WTC11 (cell line): ENCODE measurements around the gene CCDC191. TPM values are rescaled to one million over a fixed set of nuclear protein-coding genes. Genes with fewer than 3 reads are reported as not detected.

ENCODE experiments used
- ATAC-seq: fragments of 200-7000 bp; cut with Tn5 transposase; 2 replicates; pipeline ENCODE4 v1.10.0; 2021; ENCODE audit warnings: mild to moderate bottlenecking, moderate library complexity
- CTCF ChIA-PET: fragments of 300-600 bp; sonication (Branson Sonifier 250); formaldehyde crosslinking; loops from one replicate; lab custom pipeline; 2021; ENCODE audit warnings: antibody characterized with exemption; lab: Charles Lee
- POLR2A ChIA-PET: fragments of 350-600 bp; sonication (Branson Sonifier 250); formaldehyde crosslinking; loops from one replicate; lab custom pipeline; 2021; ENCODE audit warnings: antibody characterized with exemption; lab: Charles Lee
- DNase-seq: peaks from one replicate; pipeline ENCODE4 v3.0.0; 2021; ENCODE audit warnings: low spot score
- H3K27ac Mint-ChIP-seq: 2 replicates; pipeline ENCODE4 v1.8.0; 2021; ENCODE audit warnings: mixed read lengths
- H3K27me3 Mint-ChIP-seq: 2 replicates; pipeline ENCODE4 v1.8.0; 2021; ENCODE audit warnings: low read depth, mild to moderate bottlenecking, moderate library complexity, mixed read lengths
- H3K36me3 Mint-ChIP-seq: 2 replicates; pipeline ENCODE4 v1.8.0; 2021; ENCODE audit warnings: mixed read lengths
- H3K4me1 Mint-ChIP-seq: 2 replicates; pipeline ENCODE4 v1.8.0; 2022; ENCODE audit warnings: mixed read lengths
- H3K4me3 Mint-ChIP-seq: 2 replicates; pipeline ENCODE4 v1.8.0; 2021; ENCODE audit warnings: mild to moderate bottlenecking, moderate library complexity, mixed read lengths
- H3K9me3 Mint-ChIP-seq: 2 replicates; pipeline ENCODE4 v1.8.0; 2021; ENCODE audit warnings: mixed read lengths
- ATF1 ChIP-seq: sonication (generic); formaldehyde crosslinking; IDR thresholded peaks from 2 replicates; pipeline ENCODE4 v1.8.1; 2023; ENCODE audit warnings: mild to moderate bottlenecking, moderate library complexity, missing genetic modification reagents
- ELF4 ChIP-seq: sonication (generic); formaldehyde crosslinking; IDR thresholded peaks from 2 replicates; pipeline ENCODE4 v1.8.1; 2022; ENCODE audit warnings: low read depth, mild to moderate bottlenecking, moderate library complexity, missing genetic modification reagents
- ESRRA ChIP-seq: sonication (generic); formaldehyde crosslinking; IDR thresholded peaks from 2 replicates; pipeline ENCODE4 v1.8.1; 2022; ENCODE audit warnings: mild to moderate bottlenecking, missing genetic modification reagents, borderline replicate concordance
- GABPB1 ChIP-seq: sonication (generic); formaldehyde crosslinking; IDR thresholded peaks from 2 replicates; pipeline ENCODE4 v1.8.1; 2023; ENCODE audit warnings: mild to moderate bottlenecking, missing genetic modification reagents
- IRF2 ChIP-seq: sonication (generic); formaldehyde crosslinking; IDR thresholded peaks from 2 replicates; pipeline ENCODE4 v1.8.0; 2022; ENCODE audit warnings: low read depth, missing genetic modification reagents, borderline replicate concordance
- JUN ChIP-seq: sonication (generic); formaldehyde crosslinking; IDR thresholded peaks from 2 replicates; pipeline ENCODE4 v1.8.0; 2023; ENCODE audit warnings: mild to moderate bottlenecking, missing genetic modification reagents
- KAT7 ChIP-seq: sonication (generic); formaldehyde crosslinking; IDR thresholded peaks from 2 replicates; pipeline ENCODE4 v1.8.1; 2023; ENCODE audit warnings: missing genetic modification reagents, mild to moderate bottlenecking, borderline replicate concordance
- NFE2L1 ChIP-seq: sonication (generic); formaldehyde crosslinking; IDR thresholded peaks from 2 replicates; pipeline ENCODE4 v1.8.1; 2023; ENCODE audit warnings: missing genetic modification reagents
- SMAD3 ChIP-seq: sonication (generic); formaldehyde crosslinking; IDR thresholded peaks from 2 replicates; pipeline ENCODE4 v1.8.0; 2022; ENCODE audit warnings: missing genetic modification reagents, mild to moderate bottlenecking, borderline replicate concordance
- SMAD4 ChIP-seq: sonication (generic); formaldehyde crosslinking; IDR thresholded peaks from 2 replicates; pipeline ENCODE4 v1.8.0; 2022; ENCODE audit warnings: mild to moderate bottlenecking, missing genetic modification reagents
- ZNF396 ChIP-seq: fragments of 250-450 bp; sonication (Bioruptor Pico); IDR thresholded peaks from 2 replicates; pipeline ENCODE4 v1.8.0; 2021; ENCODE audit warnings: mild to moderate bottlenecking, moderate library complexity, borderline replicate concordance
- ZNF423 ChIP-seq: fragments of 250-450 bp; sonication (Bioruptor Pico); IDR thresholded peaks from 2 replicates; pipeline ENCODE4 v2.1.2; 2022; ENCODE audit warnings: mild to moderate bottlenecking, moderate library complexity
- total RNA-seq: library from RNA; stranded (reverse); gene quantifications from 3 replicates; pipeline ENCODE4 v1.2.3, GENCODE V29; 2021
- TF ChIP-seq, protein P1 (sequence below): sonication (generic); formaldehyde crosslinking; IDR thresholded peaks from 2 replicates; pipeline ENCODE4 v1.8.1; 2023; ENCODE audit warnings: mild to moderate bottlenecking, moderate library complexity, missing genetic modification reagents
- TF ChIP-seq, protein P2 (sequence below): sonication (generic); formaldehyde crosslinking; IDR thresholded peaks from 2 replicates; pipeline ENCODE4 v1.8.1; 2022; ENCODE audit warnings: low read depth, mild to moderate bottlenecking, moderate library complexity, missing genetic modification reagents, borderline replicate concordance
- TF ChIP-seq, protein P3 (sequence below): sonication (generic); formaldehyde crosslinking; IDR thresholded peaks from 2 replicates; pipeline ENCODE4 v1.8.1; 2022; ENCODE audit warnings: missing genetic modification reagents, borderline replicate concordance
- TF ChIP-seq, protein P4 (sequence below): sonication (generic); formaldehyde crosslinking; conservative IDR thresholded peaks from 2 replicates; pipeline ENCODE4 v1.8.1; 2022; ENCODE audit warnings: mild to moderate bottlenecking, missing genetic modification reagents
- TF ChIP-seq, protein P5 (sequence below): sonication (generic); formaldehyde crosslinking; IDR thresholded peaks from 2 replicates; pipeline ENCODE4 v1.8.1; 2023; ENCODE audit warnings: mild to moderate bottlenecking, missing genetic modification reagents
- TF ChIP-seq, protein P6 (sequence below): fragments of 250-450 bp; sonication (Bioruptor Pico); IDR thresholded peaks from 2 replicates; pipeline ENCODE4 v1.9.0; 2021; ENCODE audit warnings: mild to moderate bottlenecking

The CCDC191 gene
- total RNA-seq, 1 experiment from 2014 or later = 1.6 TPM

DNA sequence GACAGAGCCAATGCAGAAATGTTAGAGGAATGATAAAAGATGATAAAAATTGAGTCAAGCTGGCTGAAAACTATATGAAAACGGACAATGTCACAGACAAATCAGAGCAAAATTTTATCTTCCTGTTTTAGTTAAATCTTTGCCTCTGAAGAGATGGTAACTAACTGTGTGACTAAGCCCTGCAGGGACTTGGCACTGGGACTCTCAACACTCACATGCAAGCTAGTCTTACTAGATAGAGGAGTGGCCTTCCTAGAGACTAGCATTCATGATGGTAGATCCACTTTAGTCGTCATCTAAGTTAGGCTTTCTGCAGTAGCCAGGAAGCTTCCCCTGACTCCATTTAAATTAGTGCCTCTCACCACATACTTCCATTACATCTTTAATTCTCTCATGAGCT, 4.1 kb downstream of the CCDC191 start (continued):
- TF ChIP-seq, protein P1, sequence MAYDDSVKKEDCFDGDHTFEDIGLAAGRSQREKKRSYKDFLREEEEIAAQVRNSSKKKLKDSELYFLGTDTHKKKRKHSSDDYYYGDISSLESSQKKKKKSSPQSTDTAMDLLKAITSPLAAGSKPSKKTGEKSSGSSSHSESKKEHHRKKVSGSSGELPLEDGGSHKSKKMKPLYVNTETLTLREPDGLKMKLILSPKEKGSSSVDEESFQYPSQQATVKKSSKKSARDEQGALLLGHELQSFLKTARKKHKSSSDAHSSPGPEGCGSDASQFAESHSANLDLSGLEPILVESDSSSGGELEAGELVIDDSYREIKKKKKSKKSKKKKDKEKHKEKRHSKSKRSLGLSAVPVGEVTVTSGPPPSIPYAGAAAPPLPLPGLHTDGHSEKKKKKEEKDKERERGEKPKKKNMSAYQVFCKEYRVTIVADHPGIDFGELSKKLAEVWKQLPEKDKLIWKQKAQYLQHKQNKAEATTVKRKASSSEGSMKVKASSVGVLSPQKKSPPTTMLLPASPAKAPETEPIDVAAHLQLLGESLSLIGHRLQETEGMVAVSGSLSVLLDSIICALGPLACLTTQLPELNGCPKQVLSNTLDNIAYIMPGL (CRISPR knock-in tag) = no peak

DNA sequence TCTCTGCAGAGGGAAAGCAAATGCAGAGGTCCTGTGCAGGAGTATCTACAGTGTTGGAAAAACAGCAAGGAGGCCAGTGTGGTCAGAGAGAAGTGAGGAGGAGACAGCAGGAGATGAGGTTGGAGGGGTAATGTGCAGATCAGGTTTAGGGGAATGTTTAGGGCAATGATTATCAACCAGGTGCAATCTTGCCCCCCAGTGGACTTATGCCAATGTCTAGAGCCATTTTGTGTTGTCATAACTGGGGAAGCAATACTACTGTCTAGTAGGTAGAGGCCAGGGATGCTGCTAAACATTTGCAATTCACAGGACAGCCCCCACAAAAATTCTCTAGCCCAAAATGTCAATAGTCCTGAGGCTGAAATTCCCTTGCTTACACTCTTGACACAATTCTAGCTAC, 13.1 kb downstream of the CCDC191 start:
- Mint-ChIP-seq H3K27me3 (peaks cover 5% of the 10 kb centered on the region), H3K27ac (no peak overlapping the region), H3K36me3 (no peaks in the 10 kb centered on the region), H3K4me3 (no peak overlapping the region), H3K4me1 (no peaks in the 10 kb centered on the region), H3K9me3 (peaks cover 3% of the 10 kb centered on the region)
- DNase-seq (no peak), ATAC-seq (no peak)
- ChIA-PET POLR2A (no interaction called here), CTCF (no interaction called here)
- no peak for TF ChIP-seq ZNF423
- TF ChIP-seq, protein P2, sequence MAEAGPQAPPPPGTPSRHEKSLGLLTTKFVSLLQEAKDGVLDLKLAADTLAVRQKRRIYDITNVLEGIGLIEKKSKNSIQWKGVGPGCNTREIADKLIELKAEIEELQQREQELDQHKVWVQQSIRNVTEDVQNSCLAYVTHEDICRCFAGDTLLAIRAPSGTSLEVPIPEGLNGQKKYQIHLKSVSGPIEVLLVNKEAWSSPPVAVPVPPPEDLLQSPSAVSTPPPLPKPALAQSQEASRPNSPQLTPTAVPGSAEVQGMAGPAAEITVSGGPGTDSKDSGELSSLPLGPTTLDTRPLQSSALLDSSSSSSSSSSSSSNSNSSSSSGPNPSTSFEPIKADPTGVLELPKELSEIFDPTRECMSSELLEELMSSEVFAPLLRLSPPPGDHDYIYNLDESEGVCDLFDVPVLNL (CRISPR knock-in tag) = no peak
- TF ChIP-seq, protein P1 (CRISPR knock-in tag) = no peak
- no peak for TF ChIP-seq IRF2 (CRISPR knock-in tag)
- TF ChIP-seq ESRRA (CRISPR knock-in tag) = no peak

DNA sequence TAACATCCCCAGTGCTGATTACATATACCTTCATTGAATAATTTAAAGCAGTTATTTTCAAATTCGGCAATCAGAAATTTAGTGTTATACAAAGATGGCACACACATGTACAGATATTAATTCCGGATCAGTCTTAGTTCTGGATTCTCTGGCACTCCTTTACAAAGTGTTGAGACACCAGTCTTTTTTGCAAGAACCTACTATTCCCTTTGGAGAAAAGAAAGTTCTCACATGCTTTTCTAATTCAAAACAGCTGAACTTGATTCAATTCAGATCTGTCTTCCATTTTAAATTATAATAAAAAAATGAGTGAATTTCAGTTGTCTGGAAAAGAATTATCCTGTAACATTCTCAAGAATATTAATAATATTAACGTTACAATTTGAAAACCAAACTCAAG, 20.4 kb downstream of the CCDC191 start:
- Mint-ChIP-seq H3K27me3 (no peaks in the 10 kb centered on the region), H3K4me3 (no peak overlapping the region), H3K4me1 (peaks cover 7% of the 10 kb centered on the region), H3K36me3 (no peaks in the 10 kb centered on the region)
- TF ChIP-seq GABPB1 (CRISPR knock-in tag) = no peak
- TF ChIP-seq, all 79 proteins: peak for 0
- ATAC-seq (no peak), DNase-seq (no peak)
- Mint-ChIP-seq H3K27ac (no peak overlapping the region), H3K9me3 (peaks cover 3% of the 10 kb centered on the region)
- CTCF ChIA-PET = no interaction called here
- POLR2A ChIA-PET = no interaction called here

DNA sequence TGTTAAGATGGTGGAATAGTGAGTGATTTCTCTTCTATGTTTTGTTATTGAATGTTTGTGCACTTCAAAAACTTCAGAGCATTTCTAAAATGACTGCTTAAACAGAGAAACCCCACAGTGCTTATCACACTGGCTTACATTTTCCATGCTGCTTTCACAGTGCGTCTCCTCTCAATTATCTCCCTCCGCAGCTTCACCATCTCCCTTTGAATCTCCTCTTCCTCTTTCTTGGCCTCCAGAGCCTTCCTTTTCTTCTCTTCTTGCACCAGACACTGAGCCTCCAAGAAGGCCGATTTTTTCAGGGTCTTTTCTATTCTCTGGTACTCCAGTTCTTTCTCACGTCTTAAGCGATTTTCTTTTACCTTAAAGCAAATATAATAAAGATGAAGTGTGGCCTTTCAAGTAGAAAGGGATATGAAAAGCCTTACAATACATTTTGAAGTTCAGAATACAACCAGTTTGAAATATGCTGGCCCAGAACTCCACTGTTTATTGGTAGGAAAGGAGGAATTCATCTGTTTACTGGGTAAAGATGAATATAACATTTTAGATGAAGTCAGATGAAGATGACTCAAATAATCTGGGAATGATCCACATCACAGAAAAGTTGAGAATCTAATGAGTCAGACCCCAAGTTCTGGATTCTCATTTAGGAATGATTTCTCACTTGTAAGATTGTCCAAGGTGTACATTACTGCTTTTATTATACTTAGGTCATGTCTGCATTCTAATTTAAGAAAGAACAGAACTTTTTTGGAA, 21.4 kb downstream of the CCDC191 start:
- ATAC-seq (no peak), DNase-seq (no peak)
- H3K4me1 Mint-ChIP-seq = peaks cover 14% of the 10 kb centered on the region
- H3K27me3 Mint-ChIP-seq = no peaks in the 10 kb centered on the region
- POLR2A ChIA-PET = no interaction called here
- CTCF ChIA-PET = no interaction called here
- H3K9me3 Mint-ChIP-seq = peaks cover 3% of the 10 kb centered on the region
- no peak overlapping the region for H3K27ac Mint-ChIP-seq
- no peaks in the 10 kb centered on the region for H3K36me3 Mint-ChIP-seq
- H3K4me3 Mint-ChIP-seq = no peak overlapping the region
- TF ChIP-seq JUN (CRISPR knock-in tag) (no peak), NFE2L1 (no peak), ELF4 (CRISPR knock-in tag) (no peak), KAT7 (CRISPR knock-in tag) (no peak), SMAD4 (CRISPR knock-in tag) (no peak), ATF1 (no peak), SMAD3 (CRISPR knock-in tag) (no peak), ZNF396 (CRISPR knock-in tag) (no peak)
- TF ChIP-seq, protein P3, sequence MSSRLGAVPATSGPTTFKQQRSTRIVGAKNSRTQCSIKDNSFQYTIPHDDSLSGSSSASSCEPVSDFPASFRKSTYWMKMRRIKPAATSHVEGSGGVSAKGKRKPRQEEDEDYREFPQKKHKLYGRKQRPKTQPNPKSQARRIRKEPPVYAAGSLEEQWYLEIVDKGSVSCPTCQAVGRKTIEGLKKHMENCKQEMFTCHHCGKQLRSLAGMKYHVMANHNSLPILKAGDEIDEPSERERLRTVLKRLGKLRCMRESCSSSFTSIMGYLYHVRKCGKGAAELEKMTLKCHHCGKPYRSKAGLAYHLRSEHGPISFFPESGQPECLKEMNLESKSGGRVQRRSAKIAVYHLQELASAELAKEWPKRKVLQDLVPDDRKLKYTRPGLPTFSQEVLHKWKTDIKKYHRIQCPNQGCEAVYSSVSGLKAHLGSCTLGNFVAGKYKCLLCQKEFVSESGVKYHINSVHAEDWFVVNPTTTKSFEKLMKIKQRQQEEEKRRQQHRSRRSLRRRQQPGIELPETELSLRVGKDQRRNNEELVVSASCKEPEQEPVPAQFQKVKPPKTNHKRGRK = no peak
- TF ChIP-seq, protein P4, sequence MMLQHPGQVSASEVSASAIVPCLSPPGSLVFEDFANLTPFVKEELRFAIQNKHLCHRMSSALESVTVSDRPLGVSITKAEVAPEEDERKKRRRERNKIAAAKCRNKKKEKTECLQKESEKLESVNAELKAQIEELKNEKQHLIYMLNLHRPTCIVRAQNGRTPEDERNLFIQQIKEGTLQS (CRISPR knock-in tag) = no peak
- TF ChIP-seq, protein P5, sequence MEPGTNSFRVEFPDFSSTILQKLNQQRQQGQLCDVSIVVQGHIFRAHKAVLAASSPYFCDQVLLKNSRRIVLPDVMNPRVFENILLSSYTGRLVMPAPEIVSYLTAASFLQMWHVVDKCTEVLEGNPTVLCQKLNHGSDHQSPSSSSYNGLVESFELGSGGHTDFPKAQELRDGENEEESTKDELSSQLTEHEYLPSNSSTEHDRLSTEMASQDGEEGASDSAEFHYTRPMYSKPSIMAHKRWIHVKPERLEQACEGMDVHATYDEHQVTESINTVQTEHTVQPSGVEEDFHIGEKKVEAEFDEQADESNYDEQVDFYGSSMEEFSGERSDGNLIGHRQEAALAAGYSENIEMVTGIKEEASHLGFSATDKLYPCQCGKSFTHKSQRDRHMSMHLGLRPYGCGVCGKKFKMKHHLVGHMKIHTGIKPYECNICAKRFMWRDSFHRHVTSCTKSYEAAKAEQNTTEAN (CRISPR knock-in tag) = no peak
- TF ChIP-seq, protein P6, sequence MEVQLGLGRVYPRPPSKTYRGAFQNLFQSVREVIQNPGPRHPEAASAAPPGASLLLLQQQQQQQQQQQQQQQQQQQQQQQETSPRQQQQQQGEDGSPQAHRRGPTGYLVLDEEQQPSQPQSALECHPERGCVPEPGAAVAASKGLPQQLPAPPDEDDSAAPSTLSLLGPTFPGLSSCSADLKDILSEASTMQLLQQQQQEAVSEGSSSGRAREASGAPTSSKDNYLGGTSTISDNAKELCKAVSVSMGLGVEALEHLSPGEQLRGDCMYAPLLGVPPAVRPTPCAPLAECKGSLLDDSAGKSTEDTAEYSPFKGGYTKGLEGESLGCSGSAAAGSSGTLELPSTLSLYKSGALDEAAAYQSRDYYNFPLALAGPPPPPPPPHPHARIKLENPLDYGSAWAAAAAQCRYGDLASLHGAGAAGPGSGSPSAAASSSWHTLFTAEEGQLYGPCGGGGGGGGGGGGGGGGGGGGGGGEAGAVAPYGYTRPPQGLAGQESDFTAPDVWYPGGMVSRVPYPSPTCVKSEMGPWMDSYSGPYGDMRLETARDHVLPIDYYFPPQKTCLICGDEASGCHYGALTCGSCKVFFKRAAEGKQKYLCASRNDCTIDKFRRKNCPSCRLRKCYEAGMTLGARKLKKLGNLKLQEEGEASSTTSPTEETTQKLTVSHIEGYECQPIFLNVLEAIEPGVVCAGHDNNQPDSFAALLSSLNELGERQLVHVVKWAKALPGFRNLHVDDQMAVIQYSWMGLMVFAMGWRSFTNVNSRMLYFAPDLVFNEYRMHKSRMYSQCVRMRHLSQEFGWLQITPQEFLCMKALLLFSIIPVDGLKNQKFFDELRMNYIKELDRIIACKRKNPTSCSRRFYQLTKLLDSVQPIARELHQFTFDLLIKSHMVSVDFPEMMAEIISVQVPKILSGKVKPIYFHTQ = no peak
